Fibroblast of villous mesenchyme (primary cell): ENCODE data around the gene LRTM1. TPM values are rescaled to one million over a fixed set of nuclear protein-coding genes. Genes with fewer than 3 reads are reported as not detected.

Experiments used
- DNase-seq: peaks from one replicate; pipeline ENCODE4 v3.0.0-alpha.2; 2010; ENCODE audit warnings: low read depth
- H3K4me3 ChIP-seq: 2 replicates; pipeline ENCODE4 v1.5.1; 2011; ENCODE audit warnings: low read depth, mild to moderate bottlenecking, low read length
- CTCF ChIP-seq: IDR thresholded peaks from 2 replicates; pipeline ENCODE4 v1.5.1; 2012; ENCODE audit warnings: low read depth, mild to moderate bottlenecking, low read length; ENCODE audit not compliant: insufficient read depth
- total RNA-seq: library from RNA; depleted of rRNA; stranded (reverse); fragments of >200 nt; gene quantifications from 2 replicates; pipeline ENCODE4 v1.2.3, GENCODE V29; 2012

Gene LRTM1
- total RNA-seq, 1 donor: not detected

GRCh38 chr3:54888873-54889272, 39.0 kb downstream of the LRTM1 start:
- DNase-seq: peak; percentile 61
- no peak for TF ChIP-seq CTCF
- no peak overlapping the region for H3K4me3 ChIP-seq

- DNase-seq: no peak
Measured at GRCh38 chr3:54888162-54888561, 39.7 kb downstream of the LRTM1 start.

GRCh38 chr3:54882129-54882833, 45.6 kb downstream of the LRTM1 start:
- peak; percentile 80 for DNase-seq
- no peak overlapping the region for H3K4me3 ChIP-seq
- TF ChIP-seq CTCF: no peak

More at GRCh38 chr3:54888162-54888561, 39.7 kb downstream of the LRTM1 start:
- TF ChIP-seq CTCF: no peak
- H3K4me3 ChIP-seq: no peak overlapping the region

GRCh38 chr3:54878145-54878544, 49.7 kb downstream of the LRTM1 start:
- TF ChIP-seq CTCF: no peak
- H3K4me3 ChIP-seq: no peak overlapping the region
- DNase-seq: peak; percentile 55

- no peak for DNase-seq
- no peak overlapping the region for H3K4me3 ChIP-seq
- TF ChIP-seq CTCF: no peak
Measured at GRCh38 chr3:54877730-54878129, 50.1 kb downstream of the LRTM1 start.

- TF ChIP-seq CTCF: no peak
- no peak for DNase-seq
- H3K4me3 ChIP-seq: no peak overlapping the region
Measured at GRCh38 chr3:54876694-54877093, 51.2 kb downstream of the LRTM1 start.

- no peak overlapping the region for H3K4me3 ChIP-seq
- DNase-seq: no peak
- no peak for TF ChIP-seq CTCF
Measured at GRCh38 chr3:54875596-54876268, 52.1 kb downstream of the LRTM1 start.
